ENCODE results near the gene NME8.
"Not testable (repeated sequence)": the region's sequence is repeated elsewhere in the genome, so short reads cannot be mapped to it uniquely, and the experiment has no call there.

The NME8 gene

GRCh38 chr7:37848297-37848696 lies at the start of gene NME8:
Gene NME8 (plus strand): TSS chr7:37848597. CDS start chr7:37850267, 1,670 bp downstream.
- DNase-seq (ENCODE audit: low read depth, low spot score): no peak

- no peak for DNase-seq (ENCODE audit: low read depth, low spot score)
Measured at GRCh38 chr7:37806152-37806551, 42.2 kb upstream of the NME8 start.

- DNase-seq (ENCODE audit: low read depth, low spot score): not testable (repeated sequence)
Measured at GRCh38 chr7:37812161-37812580, 36.2 kb upstream of the NME8 start.

GRCh38 chr7:37815671-37816371 lies 32.6 kb upstream of the NME8 start:
- no peak for DNase-seq (ENCODE audit: low read depth, low spot score)

GRCh38 chr7:37816922-37817590 lies 31.3 kb upstream of the NME8 start:
- no peak for DNase-seq (ENCODE audit: low read depth, low spot score)

GRCh38 chr7:37817591-37817960 lies 30.8 kb upstream of the NME8 start:
- no peak for DNase-seq (ENCODE audit: low read depth, low spot score)

GRCh38 chr7:37817996-37818720 lies 30.2 kb upstream of the NME8 start:
- no peak for DNase-seq (ENCODE audit: low read depth, low spot score)

GRCh38 chr7:37820708-37821468 lies 27.5 kb upstream of the NME8 start:
- no peak for DNase-seq (ENCODE audit: low read depth, low spot score)

- no peak for DNase-seq (ENCODE audit: low read depth, low spot score)
Measured at GRCh38 chr7:37822946-37823345, 25.5 kb upstream of the NME8 start.

- DNase-seq (ENCODE audit: low read depth, low spot score): no peak
Measured at GRCh38 chr7:37823557-37823956, 24.8 kb upstream of the NME8 start.

- DNase-seq (ENCODE audit: low read depth, low spot score): no peak
Measured at GRCh38 chr7:37825038-37825437, 23.4 kb upstream of the NME8 start.

- no peak for DNase-seq (ENCODE audit: low read depth, low spot score)
Measured at GRCh38 chr7:37826825-37827224, 21.6 kb upstream of the NME8 start.

GRCh38 chr7:37831244-37831643 lies 17.2 kb upstream of the NME8 start:
- no peak for DNase-seq (ENCODE audit: low read depth, low spot score)

- no peak for DNase-seq (ENCODE audit: low read depth, low spot score)
Measured at GRCh38 chr7:37832194-37832593, 16.2 kb upstream of the NME8 start.

- no peak for DNase-seq (ENCODE audit: low read depth, low spot score)
Measured at GRCh38 chr7:37833107-37833817, 15.1 kb upstream of the NME8 start.

GRCh38 chr7:37833818-37834146 lies 14.6 kb upstream of the NME8 start:
- DNase-seq (ENCODE audit: low read depth, low spot score): no peak

GRCh38 chr7:37853468-37853867 lies 5.1 kb downstream of the NME8 start:
- DNase-seq (ENCODE audit: low read depth, low spot score): no peak

- no peak for DNase-seq (ENCODE audit: low read depth, low spot score)
Measured at GRCh38 chr7:37882086-37882485, 33.7 kb downstream of the NME8 start.

- no peak for DNase-seq (ENCODE audit: low read depth, low spot score)
Measured at GRCh38 chr7:37893359-37893758, 45.0 kb downstream of the NME8 start.

GRCh38 chr7:37894671-37895070 lies 46.3 kb downstream of the NME8 start:
- no peak for DNase-seq (ENCODE audit: low read depth, low spot score)

GRCh38 chr7:37899712-37900247 lies 51.4 kb downstream of the NME8 start:
- DNase-seq (ENCODE audit: low read depth, low spot score): no peak
